GM12878 (cell line): ENCODE data around the gene ADGRD1.

ENCODE experiments used
- JUND ChIP-seq: IDR thresholded peaks from 2 replicates; pipeline ENCODE4 v1.6.1; 2012; ENCODE audit warnings: low read depth, mild to moderate bottlenecking, low read length, improper control_type of control experiment, moderate library complexity
- SP1 ChIP-seq: IDR thresholded peaks from one replicate; pipeline ENCODE4 v1.6.1; 2011; ENCODE audit warnings: low read depth, low read length

DNA sequence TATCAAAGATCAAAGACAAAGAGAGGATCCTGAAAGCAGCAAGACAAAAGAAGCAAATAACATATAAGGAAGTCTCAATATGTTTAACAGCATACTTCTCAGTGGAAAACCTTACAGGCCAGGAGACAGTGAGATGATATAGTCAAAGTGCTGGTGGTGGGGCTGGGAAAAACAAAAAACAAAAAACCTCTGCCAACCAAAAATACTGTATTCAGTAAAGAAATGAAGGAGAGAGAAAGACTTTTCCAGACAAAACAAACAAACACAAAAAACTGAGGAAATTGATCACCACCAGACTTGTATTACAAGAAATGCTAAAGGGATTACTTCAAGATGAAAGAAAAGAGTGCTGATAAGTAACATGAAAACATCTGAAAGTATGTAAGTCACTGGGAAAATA, 221.2 kb downstream of the ADGRD1 start:
- TF ChIP-seq JUND = no peak
- no peak for TF ChIP-seq SP1
